OCI-LY3 (cell line): ENCODE measurements around the gene CCDC187.

Experiments
- EZH2phosphoT487 ChIP-seq: fragments of 200-600 bp; shearing (Covaris generic); IDR thresholded peaks from 2 replicates; pipeline ENCODE4 v1.6.1; 2018; ENCODE audit warnings: antibody characterized with exemption, mixed run types, low read depth
- TF ChIP-seq, protein P1 (sequence below): fragments of 200-600, 300-600 bp; sonication (generic); IDR thresholded peaks from 2 replicates; pipeline ENCODE4 v1.5.1; 2014; ENCODE audit warnings: antibody characterized with exemption, low read length, low read depth

GRCh38 chr9:136243631-136244030 is 60.3 kb downstream of the CCDC187 start:
- TF ChIP-seq, protein P1, sequence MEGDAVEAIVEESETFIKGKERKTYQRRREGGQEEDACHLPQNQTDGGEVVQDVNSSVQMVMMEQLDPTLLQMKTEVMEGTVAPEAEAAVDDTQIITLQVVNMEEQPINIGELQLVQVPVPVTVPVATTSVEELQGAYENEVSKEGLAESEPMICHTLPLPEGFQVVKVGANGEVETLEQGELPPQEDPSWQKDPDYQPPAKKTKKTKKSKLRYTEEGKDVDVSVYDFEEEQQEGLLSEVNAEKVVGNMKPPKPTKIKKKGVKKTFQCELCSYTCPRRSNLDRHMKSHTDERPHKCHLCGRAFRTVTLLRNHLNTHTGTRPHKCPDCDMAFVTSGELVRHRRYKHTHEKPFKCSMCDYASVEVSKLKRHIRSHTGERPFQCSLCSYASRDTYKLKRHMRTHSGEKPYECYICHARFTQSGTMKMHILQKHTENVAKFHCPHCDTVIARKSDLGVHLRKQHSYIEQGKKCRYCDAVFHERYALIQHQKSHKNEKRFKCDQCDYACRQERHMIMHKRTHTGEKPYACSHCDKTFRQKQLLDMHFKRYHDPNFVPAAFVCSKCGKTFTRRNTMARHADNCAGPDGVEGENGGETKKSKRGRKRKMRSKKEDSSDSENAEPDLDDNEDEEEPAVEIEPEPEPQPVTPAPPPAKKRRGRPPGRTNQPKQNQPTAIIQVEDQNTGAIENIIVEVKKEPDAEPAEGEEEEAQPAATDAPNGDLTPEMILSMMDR, result no peak
- TF ChIP-seq EZH2phosphoT487, result no peak
